ENCODE measurements around the gene PTPRS. TPM values are rescaled to one million over a fixed set of nuclear protein-coding genes. Genes with fewer than 3 reads are reported as not detected.

Gene PTPRS
- total RNA-seq, 6 experiments from 2014 or later = 78.4 to 102 (median 96.8) TPM

GRCh38 chr19:5318306-5318705 lies 22.3 kb downstream of the PTPRS start:
- H3K4me3 Mint-ChIP-seq = no peak overlapping the region
- TF ChIP-seq CTCF (IDR thresholded peaks at IDR 0.05) = no peak
- peaks cover 18% of the 10 kb centered on the region for H3K27me3 Mint-ChIP-seq (ENCODE audit: insufficient read depth)
- H3K36me3 Mint-ChIP-seq (ENCODE audit: low read depth) = no peaks in the 10 kb centered on the region
- H3K9me3 Mint-ChIP-seq = no peaks in the 10 kb centered on the region
- no peak for DNase-seq
- peaks cover 7% of the 10 kb centered on the region for H3K4me1 Mint-ChIP-seq (ENCODE audit: low read depth)
- H3K27ac Mint-ChIP-seq = no peak overlapping the region

GRCh38 chr19:5317321-5317720 lies 23.3 kb downstream of the PTPRS start:
- Mint-ChIP-seq H3K4me1 (ENCODE audit: low read depth) (peaks cover 7% of the 10 kb centered on the region), H3K27me3 (ENCODE audit: insufficient read depth) (peaks cover 9% of the 10 kb centered on the region), H3K9me3 (no peaks in the 10 kb centered on the region), H3K4me3 (no peak overlapping the region), H3K27ac (no peak overlapping the region), H3K36me3 (ENCODE audit: low read depth) (no peaks in the 10 kb centered on the region)
- no peak for TF ChIP-seq CTCF (IDR thresholded peaks at IDR 0.05)
- no peak for DNase-seq

GRCh38 chr19:5316138-5316537 lies 24.5 kb downstream of the PTPRS start:
- TF ChIP-seq CTCF (IDR thresholded peaks at IDR 0.05) = no peak
- Mint-ChIP-seq H3K27ac (no peak overlapping the region), H3K27me3 (ENCODE audit: insufficient read depth) (peaks cover 9% of the 10 kb centered on the region), H3K4me3 (no peak overlapping the region), H3K36me3 (ENCODE audit: low read depth) (no peaks in the 10 kb centered on the region), H3K9me3 (no peaks in the 10 kb centered on the region), H3K4me1 (ENCODE audit: low read depth) (peaks cover 7% of the 10 kb centered on the region)
- DNase-seq = no peak

- H3K36me3 Mint-ChIP-seq (ENCODE audit: low read depth) = no peaks in the 10 kb centered on the region
- no peak for TF ChIP-seq CTCF (IDR thresholded peaks at IDR 0.05)
- no peak for DNase-seq
- no peak overlapping the region for H3K27ac Mint-ChIP-seq
- H3K4me3 Mint-ChIP-seq = no peak overlapping the region
- peaks cover 7% of the 10 kb centered on the region for H3K4me1 Mint-ChIP-seq (ENCODE audit: low read depth)
- no peaks in the 10 kb centered on the region for H3K9me3 Mint-ChIP-seq
- peaks cover 12% of the 10 kb centered on the region for H3K27me3 Mint-ChIP-seq (ENCODE audit: insufficient read depth)
These were observed 25.7 kb downstream of the PTPRS start for GRCh38 chr19:5314907-5315298.

- H3K27ac Mint-ChIP-seq = no peak overlapping the region
- H3K9me3 Mint-ChIP-seq = no peaks in the 10 kb centered on the region
- H3K27me3 Mint-ChIP-seq (ENCODE audit: insufficient read depth) = peaks cover 8% of the 10 kb centered on the region
- DNase-seq = no peak
- TF ChIP-seq CTCF (IDR thresholded peaks at IDR 0.05) = no peak
- no peak overlapping the region for H3K4me3 Mint-ChIP-seq
- peaks cover 7% of the 10 kb centered on the region for H3K4me1 Mint-ChIP-seq (ENCODE audit: low read depth)
- no peaks in the 10 kb centered on the region for H3K36me3 Mint-ChIP-seq (ENCODE audit: low read depth)
These were observed 26.4 kb downstream of the PTPRS start for GRCh38 chr19:5314012-5314906.
